Measurements from ENCODE around the gene ARHGEF40.

ARHGEF40 gene

GRCh38 chr14:21136024-21136423 lies 65.9 kb downstream of the ARHGEF40 start:
- DNase-seq = peak; percentile 50

Data from hematopoietic multipotent progenitor cell treated with erythropoietin and hydrocortisone succinate and interleukin-3 and kit ligand, for 8 days (in vitro differentiated cells).